ENCODE measurements around the gene DLL1.
A peak's percentile ranks its signal among the peaks of the same experiment; 100 is the strongest.

Gene DLL1

DNA sequence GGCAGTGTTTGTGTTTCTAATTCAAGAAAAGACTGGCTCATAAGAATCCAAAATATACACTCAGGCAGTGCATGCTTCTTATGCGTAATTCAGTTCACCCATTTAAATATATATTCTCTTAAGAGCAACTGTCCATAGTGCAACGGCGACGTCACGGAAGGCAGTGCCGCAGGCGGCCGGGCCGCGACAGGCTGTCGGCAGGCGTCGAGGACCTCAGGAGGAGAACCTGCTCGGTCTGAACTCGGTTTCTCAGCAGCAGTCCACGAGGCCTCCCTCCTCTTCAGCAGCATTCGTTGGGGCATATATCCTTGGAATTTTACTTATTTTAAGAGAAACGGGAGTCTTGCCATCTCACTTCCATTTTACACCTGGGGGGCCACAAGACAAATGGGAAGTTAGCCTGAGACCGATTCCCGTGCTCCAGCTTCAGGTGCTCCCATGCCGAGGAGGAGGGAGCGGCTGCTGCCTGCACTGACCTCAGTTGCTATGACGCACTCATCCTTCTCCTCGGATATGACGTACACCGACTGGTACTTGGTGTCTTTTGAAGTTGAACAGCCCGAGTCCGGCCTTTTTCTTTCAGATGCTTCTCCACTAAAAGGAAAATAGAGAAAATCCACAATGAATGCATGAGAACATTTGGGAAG is 8.2 kb downstream of the DLL1 start:
- DNase-seq, result no peak

DNA sequence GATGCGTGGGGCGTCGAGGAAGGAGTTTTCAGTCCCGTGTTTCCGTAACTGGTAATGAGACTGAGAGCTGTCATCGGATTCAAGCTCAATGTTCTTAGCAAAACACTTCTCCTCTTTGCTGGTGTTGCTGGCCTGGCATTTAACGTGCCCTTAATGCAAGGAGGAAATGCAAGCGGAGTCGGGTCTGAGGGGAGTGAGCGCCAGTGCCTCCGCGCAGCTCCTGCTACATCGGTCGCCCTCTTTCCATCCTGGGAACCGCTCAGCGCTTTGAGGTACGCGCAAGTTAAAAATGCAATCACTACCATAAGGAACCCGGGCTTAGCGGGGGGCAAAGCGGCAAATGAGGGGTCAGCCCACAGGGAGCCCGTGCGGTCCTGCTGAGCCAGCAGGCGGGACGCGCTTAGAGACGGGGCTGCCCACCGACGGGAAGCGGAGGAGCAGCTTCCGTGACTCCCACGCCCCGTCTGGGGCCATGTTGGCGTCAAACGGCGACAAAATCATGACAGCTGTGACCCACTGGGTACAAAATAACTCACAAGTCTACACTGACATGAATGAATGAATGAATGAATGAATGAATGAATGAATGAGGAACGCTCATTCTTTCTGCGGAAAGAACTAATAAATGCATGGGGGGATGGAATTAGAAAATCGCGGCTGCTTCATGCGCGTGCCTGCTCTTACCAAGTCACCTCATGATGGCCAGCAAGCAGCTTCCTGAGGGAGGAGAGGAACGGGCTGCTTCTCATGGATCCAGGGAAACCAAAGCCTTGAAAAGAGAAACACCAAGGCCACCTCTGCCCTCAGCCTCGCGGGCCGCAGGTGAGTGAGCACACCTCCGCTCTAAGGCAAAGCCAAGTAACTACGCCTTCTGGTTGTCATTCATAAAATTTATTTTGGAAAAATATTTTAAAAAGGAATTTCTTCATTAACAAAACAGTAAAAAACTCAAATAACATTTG is 9.3 kb downstream of the DLL1 start:
- DNase-seq, result no peak

DNA sequence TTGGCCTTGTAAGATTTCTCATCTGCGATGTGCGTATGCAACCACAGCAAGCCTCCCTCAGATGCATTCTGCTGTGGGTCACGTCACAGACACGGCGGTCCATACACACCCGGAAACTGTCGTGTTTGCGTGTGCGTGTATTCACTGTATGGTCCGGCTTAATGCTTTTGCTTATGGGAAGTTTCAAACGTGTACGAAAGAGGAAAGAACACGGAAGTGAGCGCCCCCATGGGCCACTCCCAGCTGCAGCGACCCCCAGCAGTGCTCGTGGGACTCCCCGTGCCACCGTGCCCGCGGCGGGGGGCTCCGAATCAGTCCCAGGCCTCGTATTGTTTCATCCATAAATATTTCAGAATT is 10.2 kb downstream of the DLL1 start:
- no peak for DNase-seq

- DNase-seq, result peak; percentile 96
These were observed 10.7 kb downstream of the DLL1 start for GRCh38 chr6:170279977-170280688.

DNA sequence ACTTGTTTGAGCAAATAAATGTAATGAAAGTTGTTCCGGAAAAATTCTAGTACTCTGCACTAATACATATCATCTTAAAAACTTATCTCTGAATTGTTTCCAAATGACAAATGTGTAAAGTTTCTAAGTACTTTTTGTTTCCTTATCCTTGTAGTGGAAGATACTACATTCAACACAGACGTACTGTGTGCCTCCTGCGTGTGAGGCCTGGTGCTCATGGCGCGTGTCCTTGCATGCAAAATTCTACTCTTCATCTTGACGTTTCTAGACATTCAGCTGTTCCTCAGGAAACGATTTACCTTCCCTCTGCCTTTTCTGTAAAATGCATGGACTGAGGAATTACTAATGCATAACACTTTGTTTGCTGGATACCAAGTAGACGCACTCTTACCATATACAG is 11.5 kb downstream of the DLL1 start:
- DNase-seq, result peak; percentile 59

- no peak for DNase-seq
These were observed 12.2 kb downstream of the DLL1 start for GRCh38 chr6:170278743-170279094.

DNA sequence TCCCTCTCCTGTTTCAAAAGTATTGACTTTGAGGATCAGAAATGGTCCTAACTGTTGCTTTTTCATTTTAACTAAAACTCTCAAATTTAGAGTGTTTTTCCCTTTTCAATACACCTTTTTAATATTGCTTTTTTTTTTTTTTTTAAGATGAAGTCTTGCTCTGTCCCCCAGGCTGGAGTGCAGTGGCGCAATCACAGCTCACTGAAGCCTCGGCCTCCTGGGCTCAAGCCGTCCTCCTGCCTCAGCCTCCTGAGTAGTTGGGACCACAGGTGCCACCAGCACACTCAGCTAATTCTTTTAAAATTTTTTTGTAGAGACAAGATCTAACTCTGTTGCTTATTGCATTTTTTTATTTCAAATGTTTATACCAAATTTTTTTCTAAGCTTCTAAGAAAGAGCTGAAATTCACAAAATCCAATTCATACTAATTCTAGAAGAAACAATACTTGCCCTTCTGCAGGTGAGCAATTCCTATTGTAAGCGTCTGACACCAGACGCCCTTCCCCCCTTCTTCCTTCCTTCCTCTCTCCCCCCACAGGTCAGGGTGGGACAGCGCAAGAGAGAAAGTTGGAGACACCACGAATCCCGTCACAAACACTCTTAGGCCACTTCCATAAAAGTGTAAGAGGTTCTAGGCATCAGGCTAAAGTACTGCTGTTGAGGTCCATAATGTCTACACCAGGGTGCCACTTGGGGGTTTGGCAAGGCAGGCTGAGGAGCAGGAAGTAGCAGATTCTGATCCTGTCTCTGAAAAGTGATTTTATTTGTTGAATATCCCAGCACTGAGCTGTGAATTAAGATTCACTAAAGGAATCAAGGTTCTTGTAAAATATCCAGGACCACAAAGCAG is 12.8 kb downstream of the DLL1 start:
- DNase-seq, result no peak

DNA sequence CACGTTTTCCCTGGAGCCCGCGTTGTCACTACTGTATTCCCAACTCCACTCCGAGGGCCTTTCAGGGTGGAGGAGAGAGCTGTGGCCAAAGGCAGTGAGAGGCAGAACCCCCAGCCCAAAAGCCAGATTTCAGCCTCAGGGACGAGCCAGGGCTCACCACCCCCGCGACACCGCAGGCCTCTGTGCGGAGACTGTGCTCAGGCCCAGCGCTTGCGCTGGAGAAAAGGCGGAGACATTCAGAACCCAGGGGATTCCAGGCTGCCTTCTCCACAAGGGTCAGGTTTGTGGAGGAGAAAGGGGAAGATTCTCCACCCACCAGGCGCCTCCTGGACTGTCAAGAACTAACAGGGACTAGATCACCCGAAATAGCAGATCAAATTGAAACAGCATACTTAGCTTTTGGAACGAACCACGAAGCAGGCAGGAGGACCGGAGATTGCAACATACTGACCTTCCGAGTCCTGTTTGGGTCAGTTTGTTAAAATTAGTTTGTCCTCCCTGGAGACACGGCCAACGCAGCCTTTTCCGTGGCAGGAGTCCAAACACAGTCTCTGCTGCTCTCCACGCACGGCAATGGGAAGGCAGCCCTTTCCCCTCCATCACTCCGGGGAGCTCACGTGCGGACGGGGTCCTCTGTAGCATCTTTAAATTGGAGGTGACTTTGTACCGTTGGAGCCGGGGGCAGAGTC is 14.4 kb downstream of the DLL1 start:
- DNase-seq, result no peak

DNA sequence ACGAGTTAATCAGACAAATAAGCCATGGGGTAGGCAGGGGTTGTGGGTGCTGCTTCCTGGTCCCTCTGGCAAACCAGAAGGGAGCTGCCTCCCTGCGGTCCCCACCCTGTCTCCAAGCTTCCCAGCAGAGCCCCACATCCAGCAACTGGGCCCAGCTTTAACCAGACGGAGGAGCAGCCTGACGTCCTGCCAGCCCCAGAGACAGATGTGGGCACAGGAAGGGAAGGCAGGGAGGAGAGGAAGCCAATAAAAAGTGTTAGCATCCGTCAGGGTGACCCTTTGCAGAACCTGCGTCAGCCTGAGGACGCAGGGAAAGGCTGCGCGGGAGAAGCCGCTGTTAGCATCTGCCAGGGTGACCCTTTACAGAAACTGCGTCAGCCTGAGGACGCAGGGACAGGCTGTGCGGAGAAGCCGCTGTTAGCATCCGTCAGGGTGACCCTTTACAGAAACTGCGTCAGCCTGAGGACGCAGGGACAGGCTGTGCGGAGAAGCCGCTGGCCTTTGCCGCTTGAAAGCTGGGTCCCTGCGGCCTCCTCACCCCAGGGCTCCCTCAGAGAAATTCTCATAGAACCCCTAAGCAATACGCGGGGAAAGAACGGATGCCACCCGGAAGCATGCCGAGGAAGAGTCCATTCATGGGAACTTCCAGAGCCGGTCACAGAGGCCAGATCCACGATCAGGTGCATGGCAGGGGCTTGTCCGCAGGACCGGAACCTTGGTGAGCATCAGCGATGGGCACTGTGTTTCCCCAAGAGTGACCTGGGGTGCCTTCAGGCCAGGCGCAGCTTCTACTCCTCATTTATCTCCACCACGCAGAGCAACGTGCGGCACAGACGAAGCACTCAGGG is 15.9 kb downstream of the DLL1 start:
- DNase-seq, result no peak

- DNase-seq, result no peak
These were observed 17.2 kb downstream of the DLL1 start for GRCh38 chr6:170273681-170274080.

- no peak for DNase-seq
These were observed 17.7 kb downstream of the DLL1 start for GRCh38 chr6:170273191-170273590.

DNA sequence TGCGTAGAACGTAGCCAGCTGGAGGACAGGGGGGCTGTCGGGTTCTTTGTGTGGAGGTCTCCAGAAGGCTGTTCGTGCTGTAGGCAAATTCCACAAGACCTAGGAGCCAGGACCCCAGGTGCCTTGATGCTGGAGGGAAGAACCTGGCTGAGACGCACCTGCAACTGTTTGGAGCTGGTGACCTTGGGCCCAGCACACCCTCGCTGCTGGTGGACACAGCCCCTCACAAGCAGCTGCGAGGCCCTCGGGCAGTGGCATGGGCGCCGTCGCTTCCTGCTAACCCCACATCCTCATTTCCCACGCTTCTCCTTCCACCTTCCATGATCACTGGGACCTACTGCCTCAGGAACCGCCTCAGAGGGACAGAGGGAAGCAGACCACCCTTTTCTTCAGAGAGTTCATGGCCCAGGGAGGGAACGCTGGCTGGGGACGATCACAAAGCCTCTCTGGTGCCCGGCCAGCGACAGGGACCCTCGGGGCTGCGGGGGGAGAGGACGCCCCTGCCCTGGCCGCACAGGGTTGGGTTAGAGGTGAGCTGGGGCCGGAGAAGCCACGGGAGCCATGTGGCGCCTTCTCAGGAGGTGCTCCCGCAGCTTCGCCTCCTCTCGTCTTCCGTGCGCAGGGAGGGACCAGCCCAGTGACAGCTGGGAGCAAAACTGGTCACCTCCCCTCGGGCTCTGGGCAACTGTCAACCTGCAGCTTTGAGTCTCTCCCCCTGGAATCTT is 18.4 kb downstream of the DLL1 start:
- DNase-seq, result no peak

DNA sequence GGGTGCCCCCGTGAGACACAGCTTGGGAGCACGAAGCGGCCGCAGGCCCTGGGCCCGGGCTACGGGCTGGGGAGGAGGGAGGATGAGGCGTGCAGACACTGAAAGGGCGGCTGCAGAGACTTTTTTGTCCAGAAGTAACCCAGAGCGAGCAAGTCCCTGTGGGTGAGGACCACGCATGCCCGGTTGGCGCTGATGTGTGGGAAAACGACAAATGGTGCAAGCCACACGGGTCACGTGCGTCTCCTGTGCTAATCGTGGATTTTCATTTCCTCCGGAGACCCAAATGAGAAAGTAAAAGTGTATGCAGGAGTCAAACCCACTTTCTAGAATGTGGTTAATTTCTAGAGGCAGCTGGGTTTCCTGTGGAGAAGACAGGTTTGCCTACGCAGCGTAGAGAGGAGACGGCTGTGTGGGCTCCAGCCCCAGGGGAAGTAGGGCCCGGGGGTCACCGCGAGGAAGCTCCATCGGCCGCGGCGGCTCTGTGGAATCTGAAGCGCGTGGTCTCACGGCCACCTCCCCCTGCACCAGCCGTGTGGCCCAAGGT is 19.0 kb downstream of the DLL1 start:
- DNase-seq, result no peak

DNA sequence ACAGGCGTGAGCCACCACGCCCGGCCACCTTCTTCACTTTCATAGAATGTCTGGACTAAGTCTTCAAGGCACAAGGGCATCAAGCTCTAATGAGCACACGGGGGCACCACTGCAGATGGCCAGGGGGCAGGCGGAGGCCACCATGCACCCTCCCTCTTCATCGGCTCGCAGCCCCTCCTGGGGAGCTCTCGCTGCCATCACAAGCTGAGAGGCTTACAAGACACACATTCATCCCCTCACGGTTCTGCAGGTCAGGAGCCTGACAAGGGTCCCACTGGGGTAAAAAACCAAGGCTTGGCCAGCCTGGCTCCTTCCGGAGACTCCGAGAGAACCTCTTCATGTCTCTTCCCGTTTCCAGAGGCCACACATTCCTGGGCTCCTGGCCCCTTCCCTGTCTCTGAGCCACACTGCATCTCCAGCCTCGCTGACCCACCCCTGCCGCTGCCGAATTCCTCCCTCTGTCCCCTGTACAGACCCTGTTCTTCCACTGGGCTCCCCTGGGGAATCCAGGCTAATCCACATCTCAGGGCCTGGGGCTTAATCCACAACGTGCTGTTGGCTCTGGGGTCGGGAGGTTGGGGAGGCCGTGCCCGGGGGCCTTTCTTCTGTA is 19.8 kb downstream of the DLL1 start:
- DNase-seq, result no peak

- DNase-seq, result peak; percentile 73
These were observed 20.9 kb downstream of the DLL1 start for GRCh38 chr6:170269846-170270541.

- DNase-seq, result peak; percentile 98
These were observed 21.6 kb downstream of the DLL1 start for GRCh38 chr6:170269151-170269845.

DNA sequence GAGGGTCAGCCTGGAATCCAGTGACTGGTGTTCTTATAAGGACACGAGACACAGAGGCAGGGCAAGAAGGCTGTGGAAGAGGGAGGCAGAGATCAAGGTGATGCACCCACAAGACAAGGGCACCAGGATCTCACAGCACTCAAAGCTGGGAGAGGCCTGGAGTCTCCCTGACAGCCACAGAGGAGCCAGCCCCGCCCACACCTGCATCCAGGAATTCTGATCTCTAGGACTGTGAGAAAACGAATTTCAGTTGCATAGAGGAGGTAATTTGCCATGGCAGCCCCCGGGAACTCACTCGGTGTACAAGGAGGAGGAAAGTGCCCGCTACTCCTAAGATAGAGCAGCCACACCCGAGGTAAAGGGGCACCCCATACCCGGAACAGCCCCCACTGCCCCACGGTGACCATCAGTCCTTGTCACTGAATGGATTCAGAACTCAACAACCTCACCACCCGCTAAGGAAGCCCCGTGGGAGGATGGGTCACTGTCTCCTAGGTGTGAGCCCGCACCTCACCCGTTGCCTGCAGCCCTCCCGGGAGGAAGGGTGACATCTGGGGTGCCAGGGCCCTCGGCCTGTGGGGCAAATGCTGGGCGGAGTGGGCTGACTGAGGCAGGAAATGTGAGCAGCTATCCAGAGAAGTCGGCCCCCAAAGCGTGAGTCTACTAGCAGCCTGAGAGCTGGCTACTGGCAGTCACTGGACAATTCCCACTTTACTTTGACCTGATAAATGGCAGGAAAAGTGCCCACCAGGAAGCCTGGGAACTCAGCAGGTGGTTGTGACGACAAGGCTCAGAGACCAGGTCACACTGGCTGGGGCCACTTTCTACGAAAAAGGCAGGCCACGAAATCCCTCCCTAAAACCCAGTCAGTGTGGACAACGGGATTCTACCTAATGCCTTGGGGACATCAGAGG is 22.4 kb downstream of the DLL1 start:
- no peak for DNase-seq

Data from DMS79 (cell line).